ENCODE measurements around the gene NAALADL1.

Gene NAALADL1

GRCh38 chr11:65058419-65059054 lies at the start of gene NAALADL1:
NAALADL1 (minus strand) TSS chr11:65058553; CDS start chr11:65058521, 32 bp downstream.
- no peaks in the 10 kb centered on the region for H3K27me3 Mint-ChIP-seq (ENCODE audit: low read depth)
- no peaks in the 10 kb centered on the region for H3K36me3 Mint-ChIP-seq (ENCODE audit: low read depth)
- H3K4me3 Mint-ChIP-seq, result no peak within 1 kb of the TSS
- H3K9me3 Mint-ChIP-seq, result no peaks in the 10 kb centered on the region
- H3K27ac Mint-ChIP-seq, result no peak within 1 kb of the TSS
- peaks cover 27% of the 10 kb centered on the region for H3K4me1 Mint-ChIP-seq (ENCODE audit: low read depth)

GRCh38 chr11:65107751-65108468 lies 49.6 kb upstream of the NAALADL1 start:
- Mint-ChIP-seq H3K4me3 (no peak overlapping the region), H3K4me1 (ENCODE audit: low read depth) (peaks cover 25% of the 10 kb centered on the region), H3K27me3 (ENCODE audit: low read depth) (no peaks in the 10 kb centered on the region), H3K27ac (no peak overlapping the region), H3K9me3 (no peaks in the 10 kb centered on the region), H3K36me3 (ENCODE audit: low read depth) (peaks cover 17% of the 10 kb centered on the region)

- Mint-ChIP-seq H3K4me3 (no peak overlapping the region), H3K27ac (no peak overlapping the region), H3K27me3 (ENCODE audit: low read depth) (no peaks in the 10 kb centered on the region), H3K9me3 (no peaks in the 10 kb centered on the region), H3K4me1 (ENCODE audit: low read depth) (peaks cover 25% of the 10 kb centered on the region), H3K36me3 (ENCODE audit: low read depth) (peaks cover 17% of the 10 kb centered on the region)
Observed at GRCh38 chr11:65107078-65107477, 48.7 kb upstream of the NAALADL1 start.

GRCh38 chr11:65104628-65105027 lies 46.3 kb upstream of the NAALADL1 start:
- Mint-ChIP-seq H3K4me1 (ENCODE audit: low read depth) (peaks cover 7% of the 10 kb centered on the region), H3K4me3 (no peak overlapping the region), H3K27ac (no peak overlapping the region), H3K36me3 (ENCODE audit: low read depth) (peaks cover 14% of the 10 kb centered on the region), H3K27me3 (ENCODE audit: low read depth) (no peaks in the 10 kb centered on the region), H3K9me3 (no peaks in the 10 kb centered on the region)

GRCh38 chr11:65103476-65103875 lies 45.1 kb upstream of the NAALADL1 start:
- H3K4me3 Mint-ChIP-seq, result no peak overlapping the region
- H3K36me3 Mint-ChIP-seq (ENCODE audit: low read depth), result peaks cover 18% of the 10 kb centered on the region
- no peak overlapping the region for H3K27ac Mint-ChIP-seq
- peaks cover 10% of the 10 kb centered on the region for H3K4me1 Mint-ChIP-seq (ENCODE audit: low read depth)
- no peaks in the 10 kb centered on the region for H3K9me3 Mint-ChIP-seq
- no peaks in the 10 kb centered on the region for H3K27me3 Mint-ChIP-seq (ENCODE audit: low read depth)

GRCh38 chr11:65102142-65103095 lies 44.1 kb upstream of the NAALADL1 start:
- Mint-ChIP-seq H3K27ac (no peak overlapping the region), H3K4me1 (ENCODE audit: low read depth) (peaks cover 10% of the 10 kb centered on the region), H3K4me3 (no peak overlapping the region), H3K36me3 (ENCODE audit: low read depth) (peaks cover 18% of the 10 kb centered on the region), H3K27me3 (ENCODE audit: low read depth) (no peaks in the 10 kb centered on the region), H3K9me3 (no peaks in the 10 kb centered on the region)

GRCh38 chr11:65100674-65101350 lies 42.5 kb upstream of the NAALADL1 start:
- Mint-ChIP-seq H3K36me3 (ENCODE audit: low read depth) (peaks cover 12% of the 10 kb centered on the region), H3K4me1 (ENCODE audit: low read depth) (peaks cover 11% of the 10 kb centered on the region), H3K4me3 (no peak overlapping the region), H3K9me3 (no peaks in the 10 kb centered on the region), H3K27ac (no peak overlapping the region), H3K27me3 (ENCODE audit: low read depth) (no peaks in the 10 kb centered on the region)

GRCh38 chr11:65096926-65097325 lies 38.6 kb upstream of the NAALADL1 start:
- Mint-ChIP-seq H3K36me3 (ENCODE audit: low read depth) (peaks cover 4% of the 10 kb centered on the region), H3K27me3 (ENCODE audit: low read depth) (no peaks in the 10 kb centered on the region), H3K4me3 (peak overlapping the region; percentile 92), H3K4me1 (ENCODE audit: low read depth) (peaks cover 6% of the 10 kb centered on the region), H3K27ac (no peak overlapping the region), H3K9me3 (no peaks in the 10 kb centered on the region)

- Mint-ChIP-seq H3K27ac (peak within 1 kb of the TSS; percentile 96), H3K27me3 (ENCODE audit: low read depth) (no peaks in the 10 kb centered on the region), H3K4me1 (ENCODE audit: low read depth) (peaks cover 6% of the 10 kb centered on the region), H3K4me3 (peak within 1 kb of the TSS; percentile 92), H3K36me3 (ENCODE audit: low read depth) (peaks cover 4% of the 10 kb centered on the region), H3K9me3 (no peaks in the 10 kb centered on the region)
Observed at GRCh38 chr11:65095974-65096806, 37.8 kb upstream of the NAALADL1 start, which contains the start of gene VPS51. VPS51 (plus strand) TSS chr11:65096214; CDS start chr11:65096251, 37 bp downstream.

GRCh38 chr11:65095427-65095826 lies 37.1 kb upstream of the NAALADL1 start:
- peaks cover 4% of the 10 kb centered on the region for H3K36me3 Mint-ChIP-seq (ENCODE audit: low read depth)
- H3K9me3 Mint-ChIP-seq, result no peaks in the 10 kb centered on the region
- H3K4me3 Mint-ChIP-seq, result peak overlapping the region; percentile 92

GRCh38 chr11:65090628-65091027 lies 32.3 kb upstream of the NAALADL1 start:
- Mint-ChIP-seq H3K27ac (no peak overlapping the region), H3K36me3 (ENCODE audit: low read depth) (peaks cover 10% of the 10 kb centered on the region), H3K4me3 (no peak overlapping the region), H3K4me1 (ENCODE audit: low read depth) (peaks cover 4% of the 10 kb centered on the region), H3K9me3 (no peaks in the 10 kb centered on the region), H3K27me3 (ENCODE audit: low read depth) (no peaks in the 10 kb centered on the region)

More at GRCh38 chr11:65095427-65095826, 37.1 kb upstream of the NAALADL1 start:
- H3K27me3 Mint-ChIP-seq (ENCODE audit: low read depth), result no peaks in the 10 kb centered on the region
- H3K4me1 Mint-ChIP-seq (ENCODE audit: low read depth), result peaks cover 6% of the 10 kb centered on the region
- peak overlapping the region; percentile 96 for H3K27ac Mint-ChIP-seq

- Mint-ChIP-seq H3K27ac (no peak overlapping the region), H3K27me3 (ENCODE audit: low read depth) (no peaks in the 10 kb centered on the region), H3K9me3 (no peaks in the 10 kb centered on the region), H3K4me1 (ENCODE audit: low read depth) (peaks cover 12% of the 10 kb centered on the region), H3K36me3 (ENCODE audit: low read depth) (peaks cover 12% of the 10 kb centered on the region), H3K4me3 (no peak overlapping the region)
Observed at GRCh38 chr11:65089621-65090020, 31.3 kb upstream of the NAALADL1 start.

GRCh38 chr11:65087827-65088226 lies 29.5 kb upstream of the NAALADL1 start:
- Mint-ChIP-seq H3K36me3 (ENCODE audit: low read depth) (peaks cover 18% of the 10 kb centered on the region), H3K27ac (no peak overlapping the region)

More at GRCh38 chr11:65087827-65088226, 29.5 kb upstream of the NAALADL1 start:
- Mint-ChIP-seq H3K27me3 (ENCODE audit: low read depth) (no peaks in the 10 kb centered on the region), H3K9me3 (no peaks in the 10 kb centered on the region), H3K4me3 (no peak overlapping the region), H3K4me1 (ENCODE audit: low read depth) (peaks cover 25% of the 10 kb centered on the region)

All from T-helper 1 cell treated with Interleukin-12 subunit alpha and Interleukin-12 subunit beta and Interleukin-4 antibody, amounts not matched to agents 30 μg/mL and 1 μg/mL, for 36 hours (primary cell).